HG03139 (cell line): Measurements from ENCODE around the gene NEU3.
A peak's percentile ranks its signal among the peaks of the same experiment; 100 is the strongest.
"Not testable (repeated sequence)": the region's sequence is repeated elsewhere in the genome, so short reads cannot be mapped to it uniquely, and the experiment has no call there.

Source experiments
- ATAC-seq: cut with Tn5 transposase; IDR thresholded peaks from one replicate; pipeline ENCODE4 v1.9.1; 2021; ENCODE audit not compliant: unreplicated experiment

Gene NEU3

DNA sequence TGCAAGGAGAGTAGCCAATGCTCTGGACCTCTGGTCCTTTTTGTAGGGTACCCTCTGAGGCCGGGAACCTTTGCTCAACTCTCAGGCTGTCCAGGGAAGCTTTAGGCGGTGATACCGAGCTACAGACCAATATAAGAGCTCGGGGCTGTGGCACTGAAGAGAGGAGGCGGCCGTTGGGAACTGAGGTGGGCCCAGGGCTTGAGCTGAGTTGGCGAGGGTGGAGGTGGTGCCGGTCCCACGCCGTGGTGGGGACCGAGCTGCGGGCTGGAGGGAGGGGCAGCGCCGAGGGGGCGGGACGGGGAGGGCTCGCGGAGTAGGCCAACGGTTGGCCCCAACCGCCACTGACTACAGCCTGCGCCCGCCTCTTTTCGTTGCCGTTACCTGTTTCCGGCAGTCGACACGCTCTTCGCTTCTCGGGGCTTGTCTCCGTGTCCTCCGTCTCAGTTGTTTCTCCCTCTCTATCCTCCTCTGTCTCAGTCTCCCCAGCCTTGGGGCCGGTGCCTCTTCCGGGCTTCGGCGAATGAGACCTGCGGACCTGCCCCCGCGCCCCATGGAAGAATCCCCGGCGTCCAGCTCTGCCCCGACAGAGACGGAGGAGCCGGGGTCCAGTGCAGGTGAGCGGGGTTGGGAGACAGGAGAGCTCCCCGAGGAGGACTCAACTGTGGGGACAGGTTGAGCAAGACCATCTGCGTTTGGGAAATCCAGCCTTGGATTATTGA lies at the start of gene NEU3:
Gene NEU3 (plus strand): TSS at position 393 of the 719 bp plus-strand sequence. CDS start 128 bp downstream, at position 521.
- peak; percentile 86 for ATAC-seq

DNA sequence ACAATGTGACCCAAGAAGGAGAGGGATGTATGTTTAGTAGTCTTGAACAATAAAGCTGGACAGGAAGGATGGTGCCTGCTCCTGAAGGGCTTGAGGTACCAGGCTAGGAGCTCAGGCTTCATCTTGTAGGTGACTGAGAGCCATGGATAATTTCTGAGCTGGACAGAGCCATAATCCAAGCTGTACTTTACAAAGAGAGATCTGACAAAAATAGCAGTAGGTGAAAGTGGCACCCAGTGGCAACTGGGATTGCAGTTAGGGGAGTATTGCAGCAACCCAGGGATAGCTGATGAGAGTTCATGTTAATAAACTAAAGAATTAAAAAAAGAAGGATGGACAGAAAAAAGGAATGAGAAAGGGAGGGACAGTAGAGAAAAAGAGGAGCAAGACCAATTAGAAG lies 47.2 kb upstream of the NEU3 start:
- no peak for ATAC-seq

DNA sequence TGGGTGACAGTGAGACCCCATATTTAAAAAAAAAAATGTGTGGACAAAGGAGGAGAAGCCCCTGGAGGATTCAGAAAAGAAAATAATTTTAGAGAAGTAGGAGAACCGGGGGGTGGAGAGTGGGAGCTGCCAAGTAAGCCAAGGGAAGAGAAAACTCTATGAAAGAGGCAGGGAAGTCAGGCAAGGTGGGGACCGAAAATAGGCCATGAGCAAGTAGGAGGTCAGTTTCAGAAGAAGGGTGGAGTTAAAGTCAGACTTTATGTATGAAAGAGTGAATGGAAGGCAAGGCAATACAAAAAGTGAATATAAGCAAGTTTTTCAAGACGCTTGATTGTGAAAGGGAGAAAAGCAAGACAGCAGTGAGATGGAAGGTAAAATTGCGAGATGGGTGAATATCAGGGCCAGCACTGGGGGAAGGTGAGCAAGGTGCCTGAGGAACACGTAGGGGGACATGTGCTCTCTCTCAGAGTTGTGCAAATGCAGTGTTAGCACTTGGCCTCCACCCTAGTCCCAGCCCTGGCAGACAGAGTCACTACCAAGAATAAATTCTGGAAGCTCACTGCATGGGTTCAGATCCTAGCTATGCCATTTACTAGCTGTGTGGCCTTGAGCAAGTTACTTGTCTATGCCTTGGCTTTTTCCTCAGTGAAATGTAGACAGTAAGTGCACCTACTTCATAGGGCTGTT lies 46.5 kb upstream of the NEU3 start:
- ATAC-seq, result no peak

- ATAC-seq, result no peak
Measured at GRCh38 chr11:74948546-74948897, 40.2 kb upstream of the NEU3 start.

DNA sequence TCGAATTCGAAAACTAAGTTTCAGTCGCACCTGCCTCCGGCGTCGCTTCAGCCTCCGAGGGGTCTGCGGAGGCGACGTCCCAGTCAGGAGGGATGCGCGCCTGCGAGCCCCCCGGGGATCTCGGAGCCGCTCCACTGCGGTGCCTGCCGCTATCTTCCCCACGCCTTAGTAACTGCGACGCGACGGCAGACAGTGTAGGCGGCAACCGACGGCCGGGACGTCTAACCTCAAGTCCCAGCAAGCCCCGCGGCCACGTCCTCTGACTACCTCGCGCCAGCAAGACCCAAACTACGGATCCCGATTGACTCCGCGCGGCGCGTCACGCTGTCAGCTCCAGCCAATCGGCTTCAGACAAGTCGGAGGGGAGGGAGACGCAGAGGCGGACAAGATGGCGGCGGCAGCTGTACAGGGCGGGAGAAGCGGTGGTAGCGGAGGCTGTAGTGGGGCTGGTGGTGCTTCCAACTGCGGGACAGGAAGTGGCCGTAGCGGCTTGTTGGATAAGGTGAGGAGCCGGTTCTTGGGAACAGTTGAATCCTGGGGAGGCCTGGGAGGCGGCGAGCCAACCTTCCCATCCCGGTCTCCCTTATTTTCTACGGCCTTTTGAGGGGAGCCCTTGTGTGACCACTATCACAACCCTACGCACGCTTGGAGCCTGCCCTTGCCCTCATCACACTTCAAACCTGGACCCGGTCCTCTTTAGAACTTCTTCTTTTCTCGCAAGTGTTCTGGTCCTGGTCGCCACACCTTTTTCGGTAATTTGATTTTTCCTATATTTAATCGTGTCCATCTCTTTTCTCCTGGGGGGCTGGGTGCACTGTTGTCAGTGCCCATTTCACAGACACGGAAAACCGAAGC lies 39.6 kb upstream of the NEU3 start, which contains the start of the genes SPCS2 and XRRA1:
Gene SPCS2 (plus strand): TSS at position 369 of the 855 bp plus-strand sequence. CDS start 20 bp downstream, at position 389.
Gene XRRA1 (minus strand): TSS at position 194 of the 855 bp plus-strand sequence. CDS start 8,213 bp downstream, outside the sequence.
- ATAC-seq, result peak; percentile 96

DNA sequence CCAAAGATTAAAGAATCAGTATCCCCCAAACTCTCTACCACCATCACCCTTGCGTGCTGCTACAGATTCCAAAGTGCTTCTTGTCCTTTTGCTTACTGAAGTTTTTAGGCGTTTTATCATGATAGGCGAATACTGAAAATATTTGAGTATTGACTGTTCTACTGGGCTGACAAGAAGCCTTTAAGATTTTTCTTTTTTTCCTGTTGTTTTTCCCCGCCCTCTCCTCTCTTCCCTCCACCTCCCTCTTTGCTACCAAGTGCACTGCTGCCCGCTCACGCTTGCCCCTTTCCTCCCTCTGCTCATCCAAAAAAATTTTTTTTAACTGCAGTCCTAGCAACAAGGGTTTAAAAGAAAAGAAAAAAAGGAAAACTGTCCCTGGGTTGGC lies 39.0 kb upstream of the NEU3 start:
- ATAC-seq, result no peak

- no peak for ATAC-seq
Measured at GRCh38 chr11:74950374-74950969, 38.3 kb upstream of the NEU3 start.

GRCh38 chr11:74951226-74951625 lies 37.5 kb upstream of the NEU3 start:
- ATAC-seq, result no peak

GRCh38 chr11:74952752-74953151 lies 36.0 kb upstream of the NEU3 start:
- ATAC-seq, result no peak

GRCh38 chr11:74953451-74953850 lies 35.3 kb upstream of the NEU3 start:
- ATAC-seq, result no peak

GRCh38 chr11:74954199-74954598 lies 34.5 kb upstream of the NEU3 start:
- ATAC-seq, result no peak

DNA sequence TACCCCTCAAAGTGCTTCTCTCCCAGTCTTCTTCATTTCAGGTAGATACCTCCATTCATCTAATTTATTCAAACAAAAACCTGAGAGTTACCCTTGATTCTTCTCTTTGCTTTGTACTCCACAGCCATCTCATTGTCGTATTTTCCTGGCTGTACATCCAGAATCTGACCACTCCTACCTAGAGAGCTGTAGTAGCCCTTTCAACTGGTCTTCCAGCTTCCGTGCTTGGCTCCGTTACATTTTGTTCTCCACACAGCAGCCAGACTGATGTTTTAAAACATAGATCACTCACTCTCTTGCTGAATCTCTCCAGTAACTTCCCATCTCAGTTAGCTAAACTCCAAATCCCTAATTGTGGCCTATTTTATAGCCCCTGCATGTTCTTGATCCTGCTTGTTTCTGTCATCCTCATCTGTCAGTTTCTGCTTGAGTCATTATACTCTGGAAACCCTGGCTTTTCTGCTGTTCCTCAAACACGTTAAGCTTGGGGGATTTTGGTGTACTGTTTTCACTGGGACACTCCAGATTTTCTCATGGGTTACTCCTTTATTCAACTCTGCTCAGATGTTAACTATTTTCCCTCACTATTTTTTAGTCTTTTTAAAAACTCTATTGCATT lies 32.2 kb upstream of the NEU3 start:
- ATAC-seq, result no peak

- no peak for ATAC-seq
Measured at GRCh38 chr11:74957937-74958629, 30.6 kb upstream of the NEU3 start.

DNA sequence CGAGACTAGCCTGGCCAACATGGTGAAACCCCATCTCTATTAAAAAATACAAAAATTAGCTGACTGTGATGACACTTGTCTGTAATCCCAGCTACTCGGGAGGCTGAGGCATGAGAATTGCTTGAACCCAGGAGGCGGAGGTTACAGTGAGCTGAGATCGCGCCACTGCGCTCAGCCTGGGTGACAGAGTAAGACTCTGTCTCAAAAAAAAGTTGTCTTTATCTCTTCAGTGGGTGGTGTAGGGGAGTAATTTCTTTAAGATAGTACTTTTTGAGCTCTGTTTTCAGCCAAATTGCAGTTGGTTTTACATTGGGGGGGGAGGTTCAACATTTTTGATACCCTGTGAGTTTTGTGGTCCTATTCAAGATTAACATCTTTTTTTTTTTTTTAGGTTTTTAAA lies 28.6 kb upstream of the NEU3 start:
- not testable (repeated sequence) for ATAC-seq

DNA sequence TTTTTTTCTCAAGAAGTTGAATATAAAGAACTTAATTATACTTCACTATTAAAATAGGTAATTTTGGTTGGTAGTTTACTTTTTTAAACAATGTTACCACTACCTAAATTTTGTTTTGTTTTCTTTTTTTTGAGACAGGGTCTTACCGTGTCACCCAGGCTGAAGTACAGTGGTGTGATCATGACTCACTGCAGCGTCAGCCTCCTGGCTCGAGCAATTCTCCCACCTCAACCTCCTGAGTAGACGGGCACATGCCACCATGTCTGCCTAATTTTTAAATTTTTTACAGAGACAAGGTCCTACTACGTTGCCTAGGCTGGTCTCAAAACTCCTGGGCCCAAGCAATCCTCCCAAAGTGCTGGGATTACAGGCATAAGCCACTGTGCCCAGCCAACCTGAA lies 22.1 kb upstream of the NEU3 start:
- no peak for ATAC-seq

GRCh38 chr11:74970852-74971395 lies 17.8 kb upstream of the NEU3 start:
- no peak for ATAC-seq

DNA sequence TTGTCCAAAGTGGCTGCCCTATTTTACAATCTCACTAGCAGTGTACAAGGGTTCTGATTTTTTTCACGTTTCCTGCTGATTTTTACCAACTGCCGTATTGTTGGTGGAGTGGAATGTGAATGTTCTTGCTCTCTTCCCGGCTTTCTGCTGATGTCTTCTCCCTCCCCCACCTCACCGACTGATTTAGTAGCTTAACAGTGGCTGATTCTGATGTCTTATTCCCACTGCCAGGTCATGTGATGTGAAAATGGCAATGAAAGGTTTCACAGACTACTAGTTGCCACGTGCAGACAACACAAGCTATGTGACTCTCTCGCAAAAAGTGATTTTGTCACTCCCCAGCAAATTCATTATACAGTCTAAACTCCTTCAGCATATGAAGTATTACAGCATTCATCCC lies 17.3 kb upstream of the NEU3 start:
- no peak for ATAC-seq

DNA sequence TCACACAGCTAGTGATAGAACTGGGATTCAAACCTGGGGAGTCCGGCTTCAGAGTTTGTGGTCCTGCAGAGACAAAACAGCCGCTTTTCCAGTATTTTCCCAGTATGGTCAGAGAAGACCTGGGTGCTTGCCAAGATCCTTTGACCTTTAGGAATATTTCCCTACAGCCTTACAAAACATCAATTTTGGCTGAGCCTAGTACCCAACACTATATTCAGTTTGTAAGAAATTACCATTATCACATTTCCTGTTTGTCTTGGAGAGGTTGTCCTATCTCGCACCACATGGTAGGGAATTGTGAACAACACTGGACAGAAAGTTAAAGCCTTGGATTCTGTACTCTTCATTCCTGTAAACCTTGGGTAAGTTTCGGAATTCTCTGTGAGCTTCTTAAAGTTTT lies 10.7 kb upstream of the NEU3 start:
- no peak for ATAC-seq

DNA sequence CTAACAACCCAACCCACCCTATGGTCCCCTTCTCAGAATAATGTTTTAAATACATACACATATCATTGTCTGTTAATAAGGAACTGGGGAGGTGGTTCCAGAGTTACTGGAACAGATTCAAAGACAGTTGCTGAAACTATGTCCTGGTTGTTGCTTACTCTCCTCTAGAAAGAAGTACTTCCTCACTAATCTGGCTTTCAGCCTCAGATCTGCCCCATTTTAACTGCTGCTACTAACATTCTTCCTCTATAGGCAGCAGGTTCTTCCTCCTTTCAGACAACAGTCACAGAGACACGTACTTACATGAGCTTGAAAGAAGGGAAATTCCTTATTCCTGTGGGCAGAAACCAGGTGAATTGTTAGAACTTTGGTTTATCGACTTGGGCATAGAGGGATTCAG lies 8.1 kb upstream of the NEU3 start:
- no peak for ATAC-seq

DNA sequence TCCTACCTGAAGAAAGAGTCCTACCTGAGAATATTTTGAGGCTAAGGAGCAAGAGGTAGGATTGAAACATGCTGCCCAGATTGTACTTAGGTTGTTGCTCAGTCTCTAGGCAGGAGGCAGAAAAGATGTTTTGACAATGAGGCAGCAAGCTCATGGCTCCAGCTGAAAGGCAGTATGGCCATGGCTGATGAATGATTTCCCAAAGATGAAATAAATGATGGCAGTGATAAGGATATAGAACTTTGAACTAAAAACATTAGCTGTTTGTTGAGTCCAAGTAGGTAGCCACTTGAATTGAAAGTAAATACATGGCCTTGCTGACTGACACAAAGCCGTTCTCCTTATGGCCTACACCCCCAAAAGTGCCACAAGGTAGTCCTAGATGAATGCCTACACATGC lies 6.8 kb upstream of the NEU3 start:
- ATAC-seq, result no peak
